ENCODE data around the gene SKIC3.

Gene SKIC3

DNA sequence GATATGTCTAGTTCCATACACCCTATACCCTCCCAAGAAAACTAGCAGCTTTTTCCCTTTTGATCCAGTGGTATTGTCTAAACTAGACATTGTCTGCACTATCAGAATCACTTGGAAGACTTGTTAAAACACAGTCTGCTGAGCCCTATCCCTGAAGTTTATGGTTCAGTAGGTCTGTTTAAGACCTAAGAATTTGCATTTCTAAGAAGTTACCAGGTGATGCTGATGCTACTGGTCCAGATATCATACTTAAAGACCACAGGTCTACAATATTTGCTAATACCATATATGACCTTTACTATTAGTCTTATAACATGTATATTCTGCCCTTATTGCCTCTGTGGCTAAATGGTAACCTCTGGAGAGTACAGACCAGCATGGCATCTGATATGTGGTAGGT lies 23.3 kb downstream of the SKIC3 start:
- no peak for DNase-seq (ENCODE audit: low read depth)

DNA sequence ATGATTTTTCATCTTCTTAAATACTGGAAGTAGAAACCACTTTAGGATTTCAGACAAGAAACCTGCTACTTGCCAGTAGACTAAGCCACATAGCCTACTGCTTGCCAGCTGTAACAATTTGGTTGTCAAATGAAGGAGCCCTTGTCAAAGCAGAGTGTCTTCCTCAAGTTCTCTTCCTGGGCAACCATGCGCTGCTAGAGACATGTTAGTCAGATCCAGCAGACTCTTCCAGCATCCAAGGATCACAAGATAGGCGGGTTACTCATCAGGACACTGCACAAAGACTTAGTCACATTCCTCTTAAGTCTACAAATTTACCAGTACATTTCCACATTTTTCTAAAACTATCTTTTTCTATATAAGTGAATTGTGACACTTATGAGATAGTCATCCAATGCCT lies 24.4 kb downstream of the SKIC3 start:
- DNase-seq (ENCODE audit: low read depth): no peak

DNA sequence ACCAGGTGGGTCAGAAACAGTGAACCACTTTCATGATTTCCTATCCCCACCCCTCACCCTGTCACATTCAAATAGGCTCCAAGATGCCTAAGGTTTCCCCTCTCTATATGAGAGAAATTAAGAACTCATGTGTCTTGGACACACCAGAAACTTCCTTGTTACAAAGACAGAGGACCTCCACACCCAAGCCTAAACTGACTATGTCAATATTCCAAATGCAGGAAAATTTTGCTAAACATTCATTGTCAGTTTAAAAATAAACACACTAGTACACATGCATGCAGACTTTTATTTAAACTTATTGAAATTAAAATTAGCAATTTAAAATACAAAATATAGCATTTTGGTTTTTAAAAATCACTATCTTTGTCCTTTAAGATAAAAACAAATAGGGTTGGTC lies 26.2 kb downstream of the SKIC3 start:
- no peak for DNase-seq (ENCODE audit: low read depth)

DNA sequence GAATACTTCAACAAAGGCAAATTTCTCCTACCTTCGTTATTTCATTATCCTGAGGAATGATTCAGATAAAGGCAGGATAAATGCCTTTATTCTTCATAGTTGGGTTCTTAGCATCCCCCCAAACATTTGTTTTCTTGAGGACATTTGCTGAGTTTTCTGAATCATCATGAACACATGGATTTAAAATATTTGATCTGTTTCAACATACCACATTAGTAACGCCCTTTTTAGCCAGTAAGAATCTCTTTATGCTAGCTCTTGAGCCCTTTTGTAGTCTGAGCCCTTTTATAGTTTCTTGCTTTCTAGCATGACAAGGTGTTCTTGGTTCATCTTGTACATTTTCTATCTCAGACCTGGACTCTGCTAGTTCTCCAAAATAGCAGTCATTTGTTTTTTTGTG lies 27.9 kb downstream of the SKIC3 start:
- no peak for DNase-seq (ENCODE audit: low read depth)

DNA sequence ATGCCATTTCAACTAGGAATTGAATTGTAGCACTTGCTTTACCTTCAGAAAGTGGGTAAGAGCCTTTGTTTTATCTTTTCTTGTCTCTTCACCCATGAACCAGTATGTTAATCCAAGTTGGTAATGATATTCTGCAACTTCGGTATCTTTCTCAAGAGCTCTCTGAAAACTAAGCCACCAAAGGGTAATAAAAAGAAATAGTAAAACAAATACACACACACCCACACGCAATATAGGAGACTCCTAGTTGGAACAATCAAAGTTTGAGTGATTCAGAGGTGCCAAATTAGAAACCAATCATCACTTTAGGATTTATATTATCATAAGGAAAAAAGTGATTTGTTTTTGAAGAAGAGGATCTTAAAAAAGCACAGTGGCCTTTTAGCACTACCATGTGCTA lies 30.4 kb downstream of the SKIC3 start:
- DNase-seq (ENCODE audit: low read depth): no peak

DNA sequence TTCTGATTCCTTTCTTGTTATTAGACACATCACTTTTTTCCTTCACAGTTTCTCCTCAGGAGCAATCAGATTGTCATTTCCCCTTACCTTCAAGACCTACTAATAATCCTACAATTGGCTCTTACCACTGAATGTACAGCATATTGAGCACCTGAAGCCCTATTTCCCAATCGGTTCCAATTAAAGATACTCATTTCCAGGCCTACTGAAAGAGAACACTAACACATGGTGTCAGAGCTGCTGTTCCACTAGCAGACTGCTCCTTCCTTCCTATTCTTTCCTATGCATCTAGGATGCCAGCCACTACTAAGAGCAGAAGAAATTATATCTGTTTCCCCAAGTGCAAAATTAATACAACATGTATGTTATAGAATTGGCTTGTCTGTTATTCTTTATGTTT lies 34.6 kb downstream of the SKIC3 start:
- DNase-seq (ENCODE audit: low read depth): no peak

DNA sequence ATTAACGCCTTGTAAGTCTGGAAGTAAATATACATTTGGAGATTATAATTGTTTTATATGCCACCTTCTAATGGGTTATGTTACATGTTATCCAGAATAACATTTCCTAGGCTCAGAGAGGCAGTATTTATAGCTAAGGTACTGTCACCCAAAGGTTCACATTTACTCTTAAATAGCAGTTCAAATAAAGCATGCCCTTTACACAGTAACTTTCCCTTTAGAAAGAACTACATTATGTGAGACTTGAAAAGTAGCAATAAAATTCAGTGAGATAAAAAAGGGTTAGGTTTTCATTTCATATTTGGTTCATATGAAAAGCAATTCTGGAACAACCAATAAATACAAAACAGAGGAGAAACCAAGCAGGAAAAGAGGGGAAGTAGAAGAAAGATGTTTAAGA lies 35.1 kb downstream of the SKIC3 start:
- no peak for DNase-seq (ENCODE audit: low read depth)

DNA sequence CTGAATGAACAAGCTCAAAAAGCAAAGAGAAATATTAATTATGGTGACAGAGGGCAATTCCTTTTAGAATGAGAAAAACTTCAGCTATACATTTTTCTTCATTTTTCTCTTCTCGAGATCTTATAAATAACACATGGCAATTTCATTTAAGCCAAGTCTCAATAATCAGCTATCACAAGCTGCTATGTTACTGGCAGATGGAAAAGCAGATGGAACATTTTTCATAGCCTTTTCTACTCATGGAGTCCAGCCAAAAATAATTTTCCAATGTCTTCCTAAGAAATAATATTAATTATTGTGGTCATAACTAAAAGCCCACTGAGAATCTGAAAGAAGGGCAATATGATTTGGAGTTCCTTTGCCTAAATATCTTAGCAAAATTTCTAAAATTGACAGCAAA lies 35.6 kb downstream of the SKIC3 start:
- DNase-seq (ENCODE audit: low read depth): no peak

DNA sequence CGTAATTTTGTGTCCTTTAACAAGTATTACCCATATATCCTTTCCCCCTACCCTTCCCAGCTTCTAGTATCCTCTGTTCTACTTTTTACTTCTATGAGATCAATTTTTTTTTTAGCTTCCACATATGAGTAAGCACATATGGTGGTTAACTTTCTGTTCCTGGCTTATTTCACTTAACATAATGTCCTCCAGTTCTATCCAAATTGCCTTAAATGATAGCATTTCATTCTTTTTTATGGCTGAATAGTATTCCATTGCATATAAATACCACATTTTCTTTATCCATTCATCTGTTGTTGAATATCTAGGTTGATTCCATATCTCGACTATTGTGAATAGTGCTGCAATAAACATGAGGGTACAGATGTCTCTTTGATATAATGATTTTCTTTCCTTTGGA lies 36.4 kb downstream of the SKIC3 start:
- DNase-seq (ENCODE audit: low read depth): no peak

DNA sequence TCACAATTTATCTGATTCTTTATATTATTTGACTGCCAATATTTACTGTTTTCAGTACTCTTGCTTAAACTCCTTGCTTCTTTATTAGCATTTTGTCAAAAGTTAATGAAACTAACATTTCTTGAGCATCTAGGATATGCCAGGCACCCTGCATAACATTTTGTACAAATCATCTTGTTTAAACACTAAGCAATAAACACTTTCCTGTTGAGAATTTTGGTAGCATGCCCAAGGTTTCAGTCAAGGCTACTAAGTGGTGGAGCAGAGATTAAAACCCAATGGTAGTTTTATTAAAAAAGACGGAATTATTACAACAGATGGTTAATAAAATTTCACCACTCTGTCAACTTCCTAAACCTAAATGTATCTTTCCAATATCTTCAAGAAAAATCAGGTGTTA lies 43.2 kb downstream of the SKIC3 start:
- DNase-seq (ENCODE audit: low read depth): no peak

DNA sequence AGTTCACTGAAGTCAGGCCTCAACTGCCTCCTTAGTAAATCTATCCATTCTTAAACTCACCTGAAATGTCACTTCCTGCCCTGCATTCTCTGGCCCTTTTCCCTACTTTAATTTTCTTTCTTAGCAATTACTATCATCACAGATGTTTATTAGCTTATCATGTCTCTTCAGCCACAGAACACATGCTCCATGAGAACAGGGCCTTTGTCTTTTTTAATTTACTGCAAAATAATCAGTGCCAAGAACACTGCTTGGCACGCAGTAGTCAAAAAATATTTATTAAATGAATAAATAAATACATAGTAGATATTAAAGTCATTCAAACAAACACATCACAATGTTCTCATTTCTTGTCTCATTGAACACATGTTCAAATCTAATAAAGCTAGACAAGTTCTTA lies 46.2 kb downstream of the SKIC3 start:
- DNase-seq (ENCODE audit: low read depth): no peak
